ENCODE measurements around the gene VWA8.
"Not testable (repeated sequence)": the region's sequence is repeated elsewhere in the genome, so short reads cannot be mapped to it uniquely, and the experiment has no call there.

VWA8 gene

DNA sequence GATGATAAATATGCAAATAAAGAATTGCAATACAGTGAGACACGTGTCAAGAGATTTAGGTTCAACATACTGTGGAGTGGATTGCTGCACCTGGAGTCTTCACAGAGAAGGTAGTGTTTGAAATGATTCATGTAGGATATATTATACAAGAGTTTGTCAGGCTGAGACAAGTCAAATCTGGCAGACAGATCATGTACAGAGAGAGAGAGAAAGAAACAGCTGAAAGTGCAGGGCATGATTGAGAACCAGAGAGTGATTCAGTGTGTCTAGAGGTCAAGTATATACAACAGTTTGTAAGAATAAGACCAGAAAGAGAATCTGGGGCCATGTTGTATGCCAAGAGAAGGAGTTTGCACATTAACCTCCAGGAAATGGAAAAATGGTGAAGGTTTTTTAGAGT is 2.1 kb upstream of the VWA8 start:
- peak; percentile 24 for DNase-seq

DNA sequence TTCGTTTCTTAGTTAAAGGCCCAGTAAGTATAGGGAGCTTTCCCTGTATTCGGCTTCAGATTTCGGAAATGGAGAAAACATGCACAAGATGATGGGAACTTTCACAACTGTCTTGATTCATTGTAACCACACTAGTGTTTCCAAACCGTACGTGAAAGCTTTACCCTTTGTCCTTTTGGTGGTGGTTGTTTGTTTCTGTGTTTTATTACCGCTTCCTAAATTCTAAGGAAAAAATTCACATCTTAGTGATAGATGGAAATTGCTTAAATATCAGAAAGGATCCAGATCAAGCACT is 504 bp upstream of the VWA8 start:
- no peak for DNase-seq

DNA sequence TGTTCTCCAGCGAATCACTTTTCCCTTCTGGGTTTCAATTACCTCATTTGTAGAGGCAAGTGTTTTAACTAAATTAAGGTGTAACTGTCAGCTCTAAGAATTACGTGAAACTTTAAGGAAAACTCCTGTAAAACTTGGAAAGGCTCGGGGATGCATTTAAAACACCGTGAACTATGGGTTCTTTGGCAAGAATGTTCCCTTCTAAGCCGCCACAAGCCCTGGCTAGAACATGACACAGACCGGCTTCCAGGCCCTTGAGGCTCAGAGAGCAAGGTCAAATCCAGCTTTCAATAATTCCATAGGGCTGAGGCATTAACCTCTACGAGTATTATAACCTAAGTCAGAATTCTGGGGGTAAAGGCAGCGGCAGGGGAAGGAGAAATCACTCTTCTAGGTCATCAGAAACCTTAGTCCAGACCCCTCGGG is 685 bp downstream of the VWA8 start:
- no peak for DNase-seq

DNA sequence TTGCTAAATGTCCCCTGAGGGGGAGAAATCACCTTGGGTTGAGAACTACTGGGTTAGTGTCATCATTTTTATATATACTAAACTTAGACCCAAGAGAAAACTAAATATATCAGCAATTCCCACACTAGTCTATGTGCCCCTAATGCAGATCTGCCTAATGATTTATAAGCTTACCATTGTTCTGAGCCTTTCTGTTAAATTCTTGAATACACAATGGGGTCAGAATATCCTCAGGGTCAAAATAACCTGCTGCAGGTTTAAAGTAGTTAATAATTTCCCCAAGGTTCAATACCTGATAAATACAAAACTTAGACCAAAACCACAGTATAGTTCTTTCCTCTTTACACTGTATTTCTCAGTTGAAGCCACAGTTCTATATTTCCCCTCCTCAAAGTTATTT is 4.6 kb downstream of the VWA8 start:
- DNase-seq, result no peak

DNA sequence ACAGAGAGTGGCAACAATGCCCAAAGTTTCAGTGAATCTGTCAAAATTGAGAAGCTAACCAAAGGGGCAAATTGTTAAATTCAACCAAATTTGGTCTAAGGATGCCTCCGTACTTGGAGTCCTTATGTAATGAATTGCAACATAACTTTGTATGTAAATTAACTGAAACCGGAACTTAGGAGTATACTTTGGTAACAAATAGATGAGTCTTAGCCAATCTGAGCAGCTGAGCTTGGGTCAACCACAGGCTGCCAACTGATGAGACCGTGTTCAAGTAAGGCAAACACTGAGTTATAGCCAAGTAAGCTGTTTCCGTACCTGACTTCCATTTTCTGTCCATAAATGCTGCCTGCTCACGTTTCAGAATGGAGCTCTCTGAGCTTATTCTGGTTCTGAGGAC is 5.3 kb downstream of the VWA8 start:
- no peak for DNase-seq

DNA sequence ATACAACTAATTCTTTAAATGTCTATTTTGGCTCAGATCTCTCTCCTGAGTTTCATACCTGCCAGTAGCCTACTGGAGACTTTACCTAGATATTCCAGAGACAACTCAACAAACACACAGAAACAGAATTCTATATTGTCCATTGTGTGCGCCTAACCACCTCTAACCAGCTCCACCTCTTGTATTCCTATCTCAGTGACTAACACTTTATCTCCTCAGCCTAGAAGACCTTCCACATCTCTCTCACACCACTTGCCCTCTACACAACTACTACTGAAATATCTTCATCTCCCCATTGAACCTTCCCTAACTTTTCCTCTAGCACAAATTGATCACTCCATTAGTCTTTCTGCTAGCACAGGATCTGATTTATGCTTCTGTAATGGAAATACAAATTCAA is 6.7 kb downstream of the VWA8 start:
- no peak for DNase-seq

DNA sequence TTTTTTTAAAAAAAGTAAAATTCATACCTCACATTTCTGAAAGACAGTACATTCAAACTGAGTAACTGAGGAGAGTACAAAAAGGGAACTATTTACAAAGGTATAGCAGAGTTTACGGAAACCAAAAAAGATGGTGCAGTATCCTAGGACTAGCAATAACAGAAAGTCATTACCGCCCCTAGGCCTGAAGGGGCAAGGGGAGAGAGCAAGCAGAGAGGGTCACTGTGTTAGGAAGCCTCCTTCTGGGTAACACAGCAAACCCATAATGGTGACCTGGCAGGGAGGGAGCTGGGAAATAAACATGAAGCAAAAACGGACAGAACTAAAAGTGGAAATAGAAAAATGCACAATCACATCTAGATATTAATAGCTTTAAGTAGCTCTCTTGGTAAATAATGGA is 8.2 kb downstream of the VWA8 start:
- no peak for DNase-seq

DNA sequence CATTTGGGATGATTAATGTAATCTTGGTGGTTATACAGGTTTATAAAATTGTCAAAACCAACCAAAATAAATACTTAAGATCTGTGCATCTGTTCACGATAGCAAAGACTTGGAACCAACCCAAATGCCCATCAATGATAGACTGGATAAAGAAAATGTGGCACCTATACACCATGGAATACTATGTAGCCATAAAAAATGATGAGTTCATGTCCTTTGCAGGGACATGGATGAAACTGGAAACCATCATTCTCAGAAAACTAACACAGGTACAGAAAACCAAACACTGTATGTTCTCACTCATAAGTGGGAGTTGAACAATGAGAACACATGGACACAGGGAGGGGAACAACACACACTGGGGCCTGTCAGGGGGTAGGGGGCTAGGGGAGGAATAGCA is 11.8 kb downstream of the VWA8 start:
- DNase-seq, result not testable (repeated sequence)

DNA sequence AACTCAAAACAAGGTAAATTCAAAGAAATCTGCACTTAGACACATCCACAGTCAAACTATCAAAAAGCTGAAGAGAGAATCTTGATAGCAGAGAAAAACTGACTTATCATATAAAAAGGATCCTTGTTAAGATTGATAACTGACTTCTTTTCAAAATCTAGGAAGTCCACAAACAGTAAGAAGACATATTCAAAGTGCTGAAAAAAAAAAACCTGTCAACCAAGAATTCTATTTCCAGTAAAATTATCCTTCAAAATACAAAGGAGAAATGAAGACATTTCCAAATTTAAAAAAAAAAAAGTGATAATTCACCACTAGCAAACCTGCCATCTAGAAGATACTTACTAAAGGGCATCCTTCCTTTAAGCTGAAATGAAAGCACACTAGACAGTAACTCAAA is 15.0 kb downstream of the VWA8 start:
- DNase-seq, result no peak

DNA sequence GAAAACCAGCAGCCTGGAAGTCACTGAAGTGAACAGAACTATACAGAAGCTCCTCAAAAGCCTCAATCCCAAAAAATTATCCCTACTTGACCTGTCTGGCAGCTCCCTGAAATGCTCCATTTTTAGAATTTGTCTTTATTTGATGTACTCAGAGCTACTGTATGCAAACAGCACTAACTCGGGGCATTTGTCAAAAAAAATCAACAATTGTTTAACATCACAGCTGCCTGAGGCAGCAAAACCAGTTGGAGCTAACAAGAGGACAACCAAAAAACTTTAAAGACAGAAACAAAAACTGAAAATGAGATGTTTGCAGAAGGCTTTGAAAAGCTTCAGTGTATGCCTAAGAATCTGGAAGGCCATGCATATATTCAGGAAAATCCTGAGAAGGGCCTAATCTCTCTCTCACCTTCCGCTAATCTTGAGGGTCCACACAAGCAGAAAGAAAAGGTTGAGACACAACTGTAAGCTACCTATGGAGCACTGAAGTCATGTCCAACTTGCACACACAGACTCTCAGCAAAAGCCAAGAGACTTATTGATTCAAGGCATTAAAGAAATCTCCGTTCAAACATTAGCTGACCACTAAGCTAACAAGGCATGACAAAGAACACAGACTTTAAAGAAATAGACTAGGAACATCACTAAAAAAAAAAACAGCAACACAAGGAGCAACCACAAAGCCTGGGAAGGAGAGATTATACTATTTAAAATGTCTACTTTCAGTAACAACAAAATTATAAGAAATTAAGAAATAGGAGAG is 16.1 kb downstream of the VWA8 start:
- DNase-seq, result no peak

DNA sequence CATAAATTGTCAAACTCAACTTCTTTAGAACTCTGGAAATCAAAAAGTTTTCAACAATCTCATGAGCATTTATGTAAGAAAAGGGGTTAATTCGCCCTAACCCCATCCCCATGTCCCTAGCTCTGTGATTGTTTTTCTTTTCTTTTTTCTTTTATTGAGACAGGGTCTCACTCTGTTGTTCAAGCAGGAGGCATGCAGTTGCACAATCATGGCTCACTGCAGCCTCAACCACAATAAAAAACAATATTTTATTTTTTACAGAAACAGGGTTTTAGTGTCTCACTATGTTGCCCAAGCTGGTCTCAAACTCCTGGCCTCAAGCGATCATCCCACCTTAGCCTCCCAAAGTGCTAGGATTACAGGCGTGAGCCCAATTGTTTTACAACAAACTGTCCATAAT is 16.7 kb downstream of the VWA8 start:
- DNase-seq, result no peak

DNA sequence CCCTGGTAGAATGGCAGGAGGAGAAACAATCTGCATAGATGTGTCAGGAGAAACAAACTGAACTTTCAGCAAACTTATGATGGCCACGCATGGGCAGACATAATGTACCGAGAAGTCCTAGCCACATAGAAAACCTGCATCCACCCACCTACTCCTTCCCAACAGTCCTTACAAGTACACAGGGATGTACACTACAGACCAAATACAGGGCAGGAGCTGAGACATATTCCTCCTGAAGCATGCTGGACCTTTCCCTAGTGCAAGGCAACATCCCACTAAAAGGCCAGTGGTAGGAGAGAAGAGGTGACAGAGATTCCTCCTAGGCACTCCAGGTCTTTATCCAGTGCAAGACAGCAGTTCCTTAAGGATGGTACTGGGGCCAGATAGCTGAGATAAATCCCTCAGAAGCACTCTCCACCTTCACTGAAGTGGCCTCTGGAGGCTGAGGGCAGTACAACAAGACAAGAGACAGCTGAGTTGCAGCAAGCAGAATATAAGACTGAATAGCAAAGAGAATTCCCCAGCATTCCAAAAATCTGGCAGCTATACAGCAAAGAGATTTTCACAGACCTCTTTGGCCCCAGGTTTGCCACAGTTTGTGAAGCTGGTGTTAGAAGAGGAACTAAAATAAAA is 18.3 kb downstream of the VWA8 start:
- no peak for DNase-seq

DNA sequence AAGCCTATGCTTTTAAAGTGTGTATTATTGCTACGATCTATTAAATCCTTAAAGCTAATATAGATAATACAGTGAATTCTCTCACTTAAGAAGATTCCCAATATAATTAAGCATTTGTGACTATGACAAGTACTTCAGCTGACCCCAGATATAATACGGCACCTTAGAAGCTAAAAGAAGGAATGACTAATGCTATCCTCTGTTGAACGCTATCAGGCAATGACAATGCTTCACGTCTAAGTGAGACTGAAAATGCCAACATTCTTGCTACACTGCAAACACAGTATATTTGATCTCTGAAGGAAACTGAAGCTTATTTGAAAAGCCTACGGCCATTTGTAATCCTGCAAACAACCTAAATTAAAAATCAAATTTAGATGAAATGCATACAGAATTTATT is 19.7 kb downstream of the VWA8 start:
- DNase-seq, result no peak

DNA sequence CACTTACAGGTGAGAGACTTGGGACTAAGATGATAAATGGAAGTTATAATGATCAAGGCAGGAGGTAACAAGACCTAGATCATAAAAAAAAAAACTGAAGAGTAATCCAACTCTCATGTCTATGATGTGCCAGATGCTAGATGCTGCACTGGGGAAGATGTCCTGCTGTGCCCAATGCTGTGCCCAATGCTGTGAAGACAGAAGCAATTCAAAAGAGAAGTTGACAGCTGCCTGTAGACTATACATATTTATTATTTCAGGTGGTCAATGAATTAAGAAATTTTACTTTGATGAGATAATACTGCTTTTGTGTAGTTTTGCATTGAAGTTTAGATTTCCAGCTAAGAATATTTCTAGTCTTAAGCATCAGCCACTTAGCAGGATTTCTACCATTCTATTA is 21.5 kb downstream of the VWA8 start:
- no peak for DNase-seq

DNA sequence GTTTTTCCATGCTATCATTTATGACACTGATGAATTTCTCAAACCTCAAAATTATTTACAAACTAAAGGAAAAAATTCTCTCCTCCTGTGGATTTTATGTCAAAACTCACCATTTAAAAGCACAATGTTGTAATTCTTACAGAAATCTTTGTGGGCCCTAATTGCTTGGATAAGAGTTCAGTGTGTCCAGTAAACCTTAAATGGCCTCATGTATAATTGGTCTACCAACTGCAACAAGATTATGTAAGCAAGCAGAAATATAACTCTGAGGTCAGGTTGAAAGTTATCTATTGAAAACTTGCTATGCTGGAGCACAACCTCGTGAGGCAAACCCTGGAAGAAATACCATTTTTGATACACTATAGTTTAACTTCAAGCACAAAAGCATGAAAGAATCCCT is 22.0 kb downstream of the VWA8 start:
- DNase-seq, result no peak

DNA sequence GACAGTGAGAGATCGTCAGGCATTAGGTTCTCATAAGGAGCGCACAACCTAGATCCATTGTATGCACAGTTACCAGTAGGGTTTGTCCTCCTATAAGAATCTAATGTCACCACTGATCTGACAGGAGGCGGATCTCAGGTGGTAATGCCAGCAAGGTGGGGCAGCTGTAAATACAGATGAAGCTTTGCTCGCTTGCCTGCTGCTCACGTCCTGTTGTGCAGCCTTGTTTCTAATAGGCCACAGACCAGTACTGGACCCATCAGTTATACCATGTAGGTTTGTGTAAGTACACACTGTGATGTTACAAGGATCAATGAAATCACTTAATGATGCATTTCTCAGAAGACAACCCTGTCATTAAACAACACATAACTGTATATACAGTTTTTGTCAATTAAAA is 23.5 kb downstream of the VWA8 start:
- no peak for DNase-seq

DNA sequence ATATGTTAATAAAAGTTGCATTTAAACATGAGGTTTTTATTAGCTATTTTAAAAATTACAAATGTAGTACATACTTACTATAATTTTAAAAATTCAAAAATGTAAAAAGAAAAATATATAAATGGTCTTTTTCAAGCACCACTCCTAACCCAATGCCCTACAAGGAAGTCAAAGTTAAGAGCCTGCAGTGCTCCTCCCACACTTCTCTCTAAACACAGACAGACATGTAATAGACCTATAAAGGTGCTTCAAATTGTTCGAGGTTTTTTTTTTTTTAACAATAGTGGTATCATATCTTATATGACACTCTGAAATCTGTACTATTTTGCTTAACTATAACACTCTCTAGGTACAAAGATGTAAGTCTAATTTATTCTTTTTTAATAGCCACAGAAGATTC is 25.4 kb downstream of the VWA8 start:
- no peak for DNase-seq

DNA sequence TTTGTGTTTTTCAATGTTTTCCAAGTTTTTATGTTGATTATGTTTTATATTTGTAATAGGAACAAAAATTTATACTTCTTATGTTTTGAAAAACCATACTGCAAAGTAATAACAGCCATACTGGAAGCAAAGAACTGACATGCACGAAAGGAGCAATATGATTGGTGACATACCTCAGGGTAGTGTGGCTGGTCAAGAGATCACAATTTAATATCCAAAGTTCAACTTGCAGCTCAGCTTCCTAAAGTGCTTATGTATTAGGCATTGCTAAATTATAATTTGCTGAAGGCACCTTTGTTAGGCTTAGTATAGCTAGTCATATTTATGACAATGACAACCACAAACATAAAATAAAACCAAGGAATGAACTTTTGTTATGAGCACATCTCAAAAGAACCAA is 25.9 kb downstream of the VWA8 start:
- no peak for DNase-seq

DNA sequence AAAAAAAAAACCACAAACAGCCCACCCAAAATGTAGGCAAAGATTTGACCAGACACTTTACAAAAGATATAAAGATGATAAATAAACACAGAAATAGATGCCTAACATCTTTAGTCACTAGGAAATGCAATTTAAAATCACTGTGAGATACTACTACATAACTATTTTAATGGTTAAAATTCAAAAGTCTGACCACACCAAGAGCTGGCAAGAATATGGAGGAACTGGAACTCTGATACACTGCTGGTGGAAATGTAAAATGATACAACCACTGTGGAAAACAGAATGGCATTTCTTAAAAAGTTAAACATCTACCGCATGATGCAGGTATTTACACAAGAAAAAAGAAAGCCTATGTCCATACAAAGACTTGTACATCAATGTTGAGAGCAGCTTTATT is 26.8 kb downstream of the VWA8 start:
- DNase-seq, result no peak

DNA sequence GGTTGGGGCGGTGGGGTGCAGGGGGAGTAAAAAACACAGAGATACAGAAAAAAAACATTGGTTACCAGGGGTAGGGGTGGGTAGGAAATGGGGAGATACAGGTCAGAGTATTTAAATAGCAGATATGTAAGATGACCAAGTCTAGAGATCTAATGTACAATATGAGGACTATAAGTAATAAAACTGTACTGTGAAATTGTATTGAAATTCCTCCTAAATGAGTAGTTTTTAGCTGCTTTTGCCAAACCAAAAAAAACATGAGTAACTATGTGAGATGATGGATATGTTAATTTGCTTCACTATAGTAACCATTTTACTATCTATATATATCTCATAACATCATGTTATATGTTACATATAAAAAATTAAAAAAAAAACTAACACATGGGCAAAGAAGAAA is 29.6 kb downstream of the VWA8 start:
- DNase-seq, result no peak

DNA sequence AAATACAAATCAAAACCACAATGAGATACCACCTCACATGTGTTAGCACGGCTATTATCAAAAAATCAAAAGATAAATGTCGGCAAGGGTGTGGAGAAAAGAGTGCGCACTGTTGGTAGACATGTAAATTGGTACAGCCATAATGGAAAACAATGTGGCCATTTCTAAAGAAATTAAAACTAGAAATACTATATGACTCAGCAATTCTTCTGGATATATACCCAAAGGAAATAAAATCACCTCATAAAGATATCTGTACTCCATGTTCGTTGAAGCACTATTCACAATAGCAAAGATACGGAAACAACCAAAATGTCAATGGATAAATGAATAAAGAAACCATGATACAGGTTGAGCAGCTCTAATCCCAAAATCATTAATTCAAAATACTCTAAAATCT is 30.8 kb downstream of the VWA8 start:
- DNase-seq, result no peak

DNA sequence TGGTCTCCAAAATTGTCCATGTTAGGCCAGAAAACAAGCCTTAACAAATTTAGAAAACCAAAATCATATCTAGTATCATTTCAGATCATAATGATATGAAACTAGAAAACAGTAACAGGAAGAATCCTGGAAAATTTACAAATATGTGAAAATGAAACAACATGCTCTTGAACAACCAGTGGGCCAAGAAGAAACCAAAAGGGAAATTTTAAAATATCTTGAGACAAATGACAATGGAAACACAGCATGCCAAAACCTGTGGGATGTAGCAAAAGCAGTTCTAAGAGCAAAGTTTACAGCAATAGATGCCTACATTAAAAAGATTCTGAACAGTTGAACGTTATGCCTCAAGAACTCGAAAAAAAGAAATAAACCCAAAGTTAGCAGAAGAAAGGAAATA is 32.6 kb downstream of the VWA8 start:
- DNase-seq, result no peak

DNA sequence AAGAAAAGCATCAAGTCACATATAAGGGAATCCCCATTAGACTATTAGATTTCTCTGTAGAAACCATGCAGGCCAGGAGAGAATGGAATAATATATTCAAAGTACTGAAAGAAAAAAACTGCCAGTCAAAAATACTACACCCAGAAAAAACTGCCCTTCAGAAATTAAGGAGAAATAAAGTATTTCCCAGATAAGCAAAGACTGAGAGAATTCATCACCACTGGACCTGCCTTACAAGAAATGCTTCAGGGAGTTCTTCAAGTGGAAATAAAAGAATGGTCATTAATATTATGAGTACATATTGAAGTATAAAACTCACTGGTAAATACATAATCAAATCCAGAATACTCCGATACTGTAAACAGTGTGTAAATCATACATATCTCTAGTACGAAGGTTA is 35.9 kb downstream of the VWA8 start:
- no peak for DNase-seq

DNA sequence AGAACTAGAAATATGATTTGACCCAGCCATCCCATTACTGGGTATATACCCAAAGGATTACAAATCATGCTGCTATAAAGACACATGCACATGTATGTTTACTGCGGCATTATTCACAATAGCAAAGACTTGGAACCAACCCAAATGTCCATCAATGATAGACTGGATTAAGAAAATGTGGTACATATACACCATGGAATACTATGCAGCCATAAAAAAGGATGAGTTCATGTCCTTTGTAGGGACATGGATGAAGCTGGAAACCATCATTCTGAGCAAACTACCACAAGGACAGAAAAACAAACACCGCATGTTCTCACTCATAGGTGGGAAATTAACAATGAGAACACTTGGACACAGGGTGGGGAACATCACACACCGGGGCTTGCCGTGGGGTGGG is 38.0 kb downstream of the VWA8 start:
- not testable (repeated sequence) for DNase-seq

DNA sequence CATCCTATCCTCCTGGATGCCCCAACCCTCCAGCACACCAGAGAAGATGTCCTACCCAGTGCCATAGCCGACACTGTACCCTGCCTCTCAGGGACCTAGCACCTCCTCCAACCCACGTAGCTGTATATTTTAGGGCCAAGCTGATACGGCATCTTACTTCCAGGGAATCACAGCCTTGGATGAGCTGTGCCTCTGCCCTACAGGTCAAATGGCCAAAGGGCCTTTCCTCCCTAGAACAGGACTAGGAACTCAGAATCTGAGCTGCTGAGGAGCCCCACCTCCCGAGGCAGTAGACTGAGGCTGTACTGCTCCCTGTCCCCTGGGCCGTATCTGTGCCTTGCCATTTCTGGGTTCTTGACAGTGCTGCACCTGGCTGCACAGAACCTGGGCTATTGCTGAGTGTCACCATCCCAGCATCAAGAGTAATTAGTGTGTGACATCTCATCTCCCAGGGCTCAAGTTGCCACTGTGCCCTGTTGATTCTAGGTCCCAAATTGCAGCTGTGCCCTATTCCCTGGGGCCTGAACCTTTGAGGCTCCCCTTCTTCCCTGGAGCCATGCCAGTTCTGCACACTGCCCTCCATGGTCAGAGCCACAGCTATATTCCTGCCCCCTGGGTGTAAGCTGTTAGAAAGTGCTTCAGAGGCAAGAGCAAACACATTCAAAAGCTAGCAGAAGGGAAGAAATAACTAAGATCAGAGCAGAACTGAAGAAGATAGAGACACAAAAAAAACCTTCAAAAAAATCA is 41.0 kb downstream of the VWA8 start:
- DNase-seq, result no peak
